NCI-H146 (cell line): ENCODE data around the gene ARHGAP45.
"Not testable (repeated sequence)": the region's sequence is repeated elsewhere in the genome, so short reads cannot be mapped to it uniquely, and the experiment has no call there.

ENCODE experiments used
- DNase-seq: peaks from one replicate; lab custom pipeline; 2025; lab: John Stamatoyannopoulos, UW

ARHGAP45 gene

DNA sequence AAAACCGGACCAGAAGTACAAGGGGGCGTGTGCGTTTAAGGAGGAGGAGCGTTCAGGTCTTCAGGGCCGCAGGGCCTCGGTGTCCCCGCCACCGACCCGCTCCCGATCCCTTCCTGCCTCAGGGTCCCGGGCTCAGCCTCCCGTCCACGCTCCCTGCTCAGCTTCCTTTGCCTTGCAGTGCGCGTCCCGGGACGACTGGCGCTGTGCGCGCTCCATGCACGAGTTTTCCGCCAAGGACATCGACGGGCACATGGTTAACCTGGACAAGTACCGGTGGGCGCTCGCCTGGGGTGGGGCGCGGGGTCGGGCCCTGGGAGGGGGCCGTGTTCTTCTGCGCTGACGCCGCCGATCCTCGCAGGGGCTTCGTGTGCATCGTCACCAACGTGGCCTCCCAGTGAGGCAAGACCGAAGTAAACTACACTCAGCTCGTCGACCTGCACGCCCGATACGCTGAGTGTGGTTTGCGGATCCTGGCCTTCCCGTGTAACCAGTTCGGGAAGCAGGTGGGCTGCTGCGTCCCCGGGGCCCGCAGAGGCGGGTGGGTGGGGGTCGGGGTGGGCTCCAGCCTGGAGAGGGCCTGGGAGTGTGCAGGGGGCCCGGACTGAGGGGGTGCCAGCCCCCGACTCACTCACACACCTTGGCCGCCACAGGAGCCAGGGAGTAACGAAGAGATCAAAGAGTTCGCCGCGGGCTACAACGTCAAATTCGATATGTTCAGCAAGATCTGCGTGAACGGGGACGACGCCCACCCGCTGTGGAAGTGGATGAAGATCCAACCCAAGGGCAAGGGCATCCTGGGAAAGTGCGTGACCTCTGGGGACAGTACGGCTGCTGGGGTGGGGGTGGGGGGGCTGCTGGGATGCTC, 38.3 kb downstream of the ARHGAP45 start:
- no peak for DNase-seq

DNA sequence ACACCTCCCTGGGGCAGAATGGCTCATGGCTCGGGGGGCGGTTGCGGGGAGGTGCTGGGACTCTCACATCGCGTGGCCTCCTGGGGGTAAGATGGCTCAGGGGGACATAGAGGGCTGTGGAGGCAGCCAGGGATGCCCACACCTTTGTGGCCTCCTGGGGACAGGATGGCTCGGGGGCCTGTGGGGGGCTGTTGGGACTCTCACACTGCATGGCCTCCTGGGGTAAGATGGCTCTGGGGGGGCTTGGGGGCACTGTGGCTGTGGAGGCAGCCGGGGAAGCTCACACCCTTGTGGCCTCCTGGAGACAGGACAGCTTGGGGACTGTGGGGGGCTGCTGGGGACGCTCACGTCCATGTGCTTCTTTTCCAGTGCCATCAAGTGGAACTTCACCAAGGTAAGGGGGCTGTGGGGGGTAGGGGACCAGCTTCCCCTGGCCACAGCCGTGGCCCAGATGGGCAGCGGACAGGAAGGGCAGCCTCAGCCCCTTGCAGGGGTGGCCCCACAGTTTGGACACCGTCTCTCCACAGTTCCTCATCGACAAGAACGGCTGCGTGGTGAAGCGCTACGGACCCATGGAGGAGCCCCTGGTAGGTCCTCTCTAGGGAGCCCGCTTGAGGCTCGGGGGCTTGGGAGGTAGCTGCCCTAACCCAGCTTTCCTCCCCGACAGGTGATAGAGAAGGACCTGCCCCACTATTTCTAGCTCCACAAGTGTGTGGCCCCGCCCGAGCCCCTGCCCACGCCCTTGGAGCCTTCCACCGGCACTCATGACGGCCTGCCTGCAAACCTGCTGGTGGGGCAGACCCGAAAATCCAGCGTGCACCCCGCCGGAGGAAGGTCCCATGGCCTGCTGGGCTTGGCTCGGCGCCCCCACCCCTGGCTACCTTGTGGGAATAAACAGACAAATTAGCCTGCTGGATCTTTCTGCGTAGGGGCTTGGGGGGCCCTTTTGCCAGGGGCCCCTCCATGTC, 39.2 kb downstream of the ARHGAP45 start:
- DNase-seq, result no peak

- no peak for DNase-seq
Observed at GRCh38 chr19:1106841-1107660, 40.1 kb downstream of the ARHGAP45 start.

- no peak for DNase-seq
Observed at GRCh38 chr19:1107661-1108261, 40.8 kb downstream of the ARHGAP45 start.

GRCh38 chr19:1108291-1109031, 41.5 kb downstream of the ARHGAP45 start:
- DNase-seq, result no peak

DNA sequence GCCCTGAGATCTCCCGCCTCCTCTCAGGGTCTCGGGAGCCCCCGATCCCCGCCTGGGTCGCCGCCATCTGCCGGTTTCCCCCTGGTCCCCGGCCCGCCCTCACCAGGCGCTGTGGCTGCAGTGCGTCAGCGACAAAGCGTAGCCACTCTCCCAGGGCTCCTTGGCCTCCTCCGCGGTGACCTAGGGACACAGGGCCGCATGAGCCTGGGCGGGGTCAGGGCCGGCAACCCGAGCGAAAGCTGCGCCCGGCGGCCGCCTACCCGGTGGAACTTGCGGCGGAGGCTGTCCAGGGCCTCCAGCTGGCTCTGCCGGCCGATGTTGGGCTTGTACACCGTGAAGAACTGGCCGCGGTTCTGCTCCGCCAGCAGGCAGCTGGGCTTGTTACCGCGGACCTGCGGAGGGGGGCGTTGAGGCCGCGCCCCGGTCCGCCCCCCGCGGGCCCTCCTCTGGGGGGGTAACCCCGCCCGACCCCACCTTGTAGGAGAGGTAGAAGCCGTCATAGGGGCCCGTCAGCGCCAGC, 42.1 kb downstream of the ARHGAP45 start:
- no peak for DNase-seq

DNA sequence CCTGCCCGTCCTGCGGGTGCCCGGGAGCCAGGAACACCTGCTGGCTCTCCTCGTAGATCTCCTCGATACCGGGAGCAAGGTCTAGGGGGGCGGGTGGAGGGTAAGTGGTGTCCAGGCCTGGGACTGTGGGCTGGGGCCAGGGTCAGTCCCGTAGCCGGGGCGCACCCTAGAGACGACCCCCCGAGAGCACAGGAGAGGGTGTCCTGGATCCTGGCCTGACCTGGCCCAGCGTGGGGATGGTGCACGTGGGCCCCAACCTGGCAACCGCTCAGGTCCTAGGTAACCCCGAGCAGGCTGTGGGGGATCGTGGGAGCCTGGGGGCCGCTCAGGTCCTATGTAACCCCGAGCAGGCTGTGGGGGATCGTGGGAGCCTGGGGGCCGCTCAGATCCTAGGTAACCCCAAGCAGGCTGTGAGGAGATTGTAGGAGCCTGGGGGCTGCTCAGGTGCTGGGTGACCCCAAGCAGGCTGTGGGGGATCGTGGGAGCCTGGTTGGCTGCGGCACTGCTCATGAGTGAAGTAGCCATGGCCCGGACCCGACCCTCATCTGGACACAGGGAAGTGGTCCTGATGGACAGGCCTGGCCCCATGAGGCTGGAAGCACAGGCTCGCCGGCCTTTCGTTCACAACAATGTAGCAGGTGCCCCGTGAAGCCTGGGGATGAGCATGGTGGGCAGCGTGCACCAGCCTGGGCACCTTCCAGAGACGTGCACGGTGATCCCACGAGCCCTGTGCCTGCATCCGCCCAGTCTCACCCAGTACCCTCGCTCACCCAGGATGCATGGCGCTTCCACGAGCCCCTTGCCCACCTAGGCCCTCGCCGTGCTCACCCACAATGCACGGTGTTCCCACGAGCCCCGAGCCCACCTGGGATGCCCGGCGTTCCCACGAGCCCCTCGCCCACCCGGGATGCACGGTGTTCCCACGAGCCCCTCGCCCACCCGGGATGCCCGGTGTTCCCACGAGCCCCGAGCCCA, 43.0 kb downstream of the ARHGAP45 start:
- no peak for DNase-seq

- no peak for DNase-seq
Observed at GRCh38 chr19:1110809-1111640, 44.1 kb downstream of the ARHGAP45 start.

GRCh38 chr19:1111641-1112267, 44.8 kb downstream of the ARHGAP45 start:
- DNase-seq, result no peak

GRCh38 chr19:1112268-1113029, 45.5 kb downstream of the ARHGAP45 start:
- no peak for DNase-seq

DNA sequence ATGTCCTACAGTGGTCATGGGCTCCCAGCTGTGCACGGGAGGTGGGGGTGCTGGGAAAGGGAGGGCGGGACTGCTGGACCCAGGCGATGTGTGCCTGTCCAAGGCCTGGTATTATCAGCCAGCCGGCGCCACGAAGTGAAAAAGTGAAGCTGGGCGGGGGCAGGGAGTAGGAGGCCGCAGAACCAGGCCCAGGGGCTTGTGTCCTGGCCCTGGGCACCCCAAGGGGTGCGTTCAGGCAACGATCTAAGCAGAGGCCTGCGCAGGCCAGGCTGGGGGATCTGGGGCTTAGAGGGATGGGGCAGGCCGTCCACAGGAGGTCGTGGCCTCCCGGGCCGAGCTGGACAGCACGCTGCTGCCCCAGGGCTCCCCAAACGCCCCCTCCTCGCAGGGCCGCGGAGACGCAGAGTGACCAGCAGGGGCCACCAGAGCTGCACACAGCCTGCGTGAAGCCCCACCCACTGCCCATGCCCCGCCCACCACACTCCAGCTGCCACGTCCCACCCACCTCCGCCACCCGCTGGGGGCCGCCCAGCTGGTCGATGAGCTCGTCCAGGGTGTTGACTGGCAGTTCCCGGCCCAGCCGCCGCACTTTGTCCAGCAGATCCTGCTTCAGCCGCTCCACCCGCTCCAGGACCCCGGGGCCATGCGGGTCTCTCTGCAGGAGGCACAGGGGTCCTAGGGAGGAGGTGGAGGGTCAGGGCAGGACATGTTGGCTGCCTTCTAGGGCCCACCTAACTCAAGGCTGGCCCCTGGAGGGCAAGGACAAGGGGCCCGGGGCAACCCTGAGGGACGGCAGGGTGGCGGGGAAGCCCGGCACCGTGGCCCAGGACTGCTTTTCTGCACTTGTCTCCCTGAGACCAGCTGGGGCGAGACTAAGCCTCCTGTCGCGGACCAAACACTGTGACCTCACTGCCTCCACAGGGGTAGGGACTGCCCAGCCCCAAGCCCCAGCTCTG, 46.3 kb downstream of the ARHGAP45 start:
- DNase-seq, result peak; percentile 89

DNA sequence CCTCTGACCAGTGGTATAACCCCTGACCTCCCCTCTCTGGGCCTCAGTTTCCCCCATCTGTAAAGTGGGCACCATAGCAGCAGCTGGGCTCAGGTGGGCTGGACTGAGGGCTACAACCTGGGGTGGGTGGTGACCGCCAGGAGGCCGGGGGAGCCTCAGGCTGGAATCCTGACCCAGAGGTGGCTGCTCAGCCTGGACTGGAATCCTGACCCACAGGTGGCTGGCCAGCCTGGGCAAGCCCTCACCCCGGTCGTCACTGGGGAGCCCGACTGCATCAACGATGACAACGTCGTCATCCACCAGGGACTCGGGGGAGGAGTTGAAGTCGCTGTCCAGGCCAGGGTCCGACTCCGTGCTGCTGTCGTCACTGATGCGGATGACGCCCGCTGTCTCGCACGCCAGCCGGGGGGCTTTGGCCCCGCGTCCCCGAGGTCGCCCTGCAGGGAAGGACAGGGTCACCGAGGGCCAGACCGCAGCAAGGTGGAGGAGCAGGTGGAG, 47.1 kb downstream of the ARHGAP45 start:
- no peak for DNase-seq

DNA sequence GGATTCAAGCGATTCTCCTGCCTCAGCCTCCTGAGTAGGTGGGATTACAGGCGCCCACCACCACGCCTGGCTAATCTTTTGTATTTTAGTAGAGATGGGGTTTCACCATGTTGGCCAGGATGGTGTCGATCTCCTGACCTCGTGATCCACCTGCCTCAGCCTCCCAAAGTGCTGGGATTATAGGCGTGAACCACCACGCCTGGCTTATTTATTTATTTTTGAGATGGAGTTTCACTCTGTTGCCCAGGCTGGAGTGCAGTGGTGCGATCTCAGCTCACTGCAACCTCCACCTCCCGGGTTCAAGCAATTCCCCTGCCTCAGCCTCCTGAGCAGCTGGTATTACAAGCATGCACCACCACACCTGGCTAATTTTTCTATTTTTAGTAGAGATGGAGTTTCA, 47.8 kb downstream of the ARHGAP45 start:
- DNase-seq, result not testable (repeated sequence)

- no peak for DNase-seq
Observed at GRCh38 chr19:1115646-1116420, 48.9 kb downstream of the ARHGAP45 start.
